HL-60 (cell line): ENCODE measurements around the gene SCYL2.

Experiments used
- DNase-seq, 2 experiments: peaks; one replicate each; pipeline ENCODE4 v3.0.0-alpha.2; 2010 to 2020; ENCODE audit warnings: low read depth in 1 of 2, low spot score in 1 of 2
- H3K27ac ChIP-seq: fragments of 250-450 bp; sonication (Bioruptor Pico); replicated peaks from 2 replicates; pipeline ENCODE4 v1.5.1; 2020; ENCODE audit warnings: mild to moderate bottlenecking, moderate library complexity
- H3K27me3 ChIP-seq: fragments of 250-450 bp; sonication (Bioruptor Pico); 2 replicates; pipeline ENCODE4 v1.5.1; 2021; ENCODE audit warnings: mild to moderate bottlenecking, moderate library complexity; ENCODE audit not compliant: insufficient read depth, poor library complexity, severe bottlenecking
- H3K4me3 ChIP-seq: replicated peaks from 2 replicates; pipeline ENCODE4 v1.5.1; 2011; ENCODE audit warnings: mild to moderate bottlenecking, control low read depth, low read length; ENCODE audit not compliant: insufficient read depth
- GABPA ChIP-seq: IDR thresholded peaks from 2 replicates; pipeline ENCODE4 v1.6.1; 2012; ENCODE audit warnings: low read depth
- POLR2AphosphoS5 ChIP-seq: IDR thresholded peaks from 2 replicates; pipeline ENCODE4 v1.6.1; 2012; ENCODE audit warnings: low read depth
- REST ChIP-seq: IDR thresholded peaks from 2 replicates; pipeline ENCODE4 v1.6.1; 2012; ENCODE audit warnings: low read depth; ENCODE audit not compliant: insufficient replicate concordance
- SPI1 ChIP-seq: IDR thresholded peaks from 2 replicates; pipeline ENCODE4 v1.6.1; 2012; ENCODE audit warnings: low read depth, mild to moderate bottlenecking, borderline replicate concordance
- TF ChIP-seq, protein P1 (sequence below): IDR thresholded peaks from one replicate; pipeline ENCODE4 v1.5.1; 2011; ENCODE audit warnings: low read length, control low read depth, inconsistent platforms; ENCODE audit not compliant: insufficient read depth

The SCYL2 gene

GRCh38 chr12:100348657-100349454 is 81.9 kb downstream of the SCYL2 start:
- H3K4me3 ChIP-seq: no peak overlapping the region
- TF ChIP-seq GABPA: no peak
- TF ChIP-seq SPI1: no peak
- DNase-seq: no peak
- H3K27ac ChIP-seq: no peak overlapping the region
- H3K27me3 ChIP-seq: no peaks in the 10 kb centered on the region

- Histone ChIP-seq H3K27me3 (peaks cover 4% of the 10 kb centered on the region), H3K27ac (no peak within 1 kb of the TSS), H3K4me3 (no peak within 1 kb of the TSS)
- no peak for DNase-seq
- TF ChIP-seq GABPA: no peak
- no peak for TF ChIP-seq SPI1
- TF ChIP-seq, protein P1, sequence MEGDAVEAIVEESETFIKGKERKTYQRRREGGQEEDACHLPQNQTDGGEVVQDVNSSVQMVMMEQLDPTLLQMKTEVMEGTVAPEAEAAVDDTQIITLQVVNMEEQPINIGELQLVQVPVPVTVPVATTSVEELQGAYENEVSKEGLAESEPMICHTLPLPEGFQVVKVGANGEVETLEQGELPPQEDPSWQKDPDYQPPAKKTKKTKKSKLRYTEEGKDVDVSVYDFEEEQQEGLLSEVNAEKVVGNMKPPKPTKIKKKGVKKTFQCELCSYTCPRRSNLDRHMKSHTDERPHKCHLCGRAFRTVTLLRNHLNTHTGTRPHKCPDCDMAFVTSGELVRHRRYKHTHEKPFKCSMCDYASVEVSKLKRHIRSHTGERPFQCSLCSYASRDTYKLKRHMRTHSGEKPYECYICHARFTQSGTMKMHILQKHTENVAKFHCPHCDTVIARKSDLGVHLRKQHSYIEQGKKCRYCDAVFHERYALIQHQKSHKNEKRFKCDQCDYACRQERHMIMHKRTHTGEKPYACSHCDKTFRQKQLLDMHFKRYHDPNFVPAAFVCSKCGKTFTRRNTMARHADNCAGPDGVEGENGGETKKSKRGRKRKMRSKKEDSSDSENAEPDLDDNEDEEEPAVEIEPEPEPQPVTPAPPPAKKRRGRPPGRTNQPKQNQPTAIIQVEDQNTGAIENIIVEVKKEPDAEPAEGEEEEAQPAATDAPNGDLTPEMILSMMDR: no peak
- TF ChIP-seq POLR2AphosphoS5: no peak
- TF ChIP-seq REST: no peak
These were observed 89.8 kb downstream of the SCYL2 start, which contains the start of gene SLC17A8 for GRCh38 chr12:100356644-100357223. Gene SLC17A8 (plus strand): TSS chr12:100357074. CDS start chr12:100357392, 318 bp downstream.

DNA sequence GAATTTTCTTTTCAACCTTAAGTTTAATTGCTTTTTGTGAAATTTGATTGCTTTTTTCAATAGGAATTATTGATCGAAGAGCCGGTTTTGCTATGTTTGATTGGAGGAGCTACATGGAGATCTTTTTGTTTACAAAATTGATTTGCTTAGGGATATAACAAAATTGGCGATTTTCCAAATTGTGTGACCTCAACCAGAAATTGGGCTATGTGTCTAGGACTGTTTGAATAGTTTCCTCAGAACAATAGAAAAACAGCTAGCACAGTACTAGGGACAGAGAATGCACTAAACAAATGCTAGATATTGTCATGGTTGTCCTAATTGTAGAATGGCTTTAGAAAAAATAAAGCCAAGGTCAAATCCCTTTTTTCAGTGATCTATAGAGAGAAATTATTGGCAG is 92.3 kb downstream of the SCYL2 start:
- no peak overlapping the region for H3K4me3 ChIP-seq
- no peak overlapping the region for H3K27ac ChIP-seq
- peaks cover 1% of the 10 kb centered on the region for H3K27me3 ChIP-seq
- DNase-seq: no peak
- no peak for TF ChIP-seq REST
- TF ChIP-seq GABPA: no peak

- no peak for DNase-seq
- H3K4me3 ChIP-seq: no peak overlapping the region
- TF ChIP-seq, protein P1: no peak
- TF ChIP-seq REST (no peak), SPI1 (no peak), POLR2AphosphoS5 (no peak), GABPA (no peak)
- H3K27me3 ChIP-seq: no peaks in the 10 kb centered on the region
- H3K27ac ChIP-seq: no peak overlapping the region
These were observed 92.8 kb downstream of the SCYL2 start for GRCh38 chr12:100359822-100360221.
